GM10266 (cell line): Measurements from ENCODE around the gene METTL1.

Experiments
- DNase-seq: peaks from one replicate; pipeline ENCODE4 v3.0.0; 2012; ENCODE audit errors: extremely low spot score
- CTCF ChIP-seq: IDR thresholded peaks from 2 replicates; pipeline ENCODE4 v1.5.1; 2012; ENCODE audit warnings: mild to moderate bottlenecking, low read depth; ENCODE audit not compliant: control insufficient read depth, insufficient read depth; ENCODE audit errors: missing control alignments

METTL1 gene

GRCh38 chr12:57757771-57758170 is 14.1 kb downstream of the METTL1 start:
- TF ChIP-seq CTCF: no peak
- DNase-seq: no peak

- peak; percentile 89 for DNase-seq
- TF ChIP-seq CTCF: peak; percentile 92
Observed at GRCh38 chr12:57756406-57757341, 15.2 kb downstream of the METTL1 start.

DNA sequence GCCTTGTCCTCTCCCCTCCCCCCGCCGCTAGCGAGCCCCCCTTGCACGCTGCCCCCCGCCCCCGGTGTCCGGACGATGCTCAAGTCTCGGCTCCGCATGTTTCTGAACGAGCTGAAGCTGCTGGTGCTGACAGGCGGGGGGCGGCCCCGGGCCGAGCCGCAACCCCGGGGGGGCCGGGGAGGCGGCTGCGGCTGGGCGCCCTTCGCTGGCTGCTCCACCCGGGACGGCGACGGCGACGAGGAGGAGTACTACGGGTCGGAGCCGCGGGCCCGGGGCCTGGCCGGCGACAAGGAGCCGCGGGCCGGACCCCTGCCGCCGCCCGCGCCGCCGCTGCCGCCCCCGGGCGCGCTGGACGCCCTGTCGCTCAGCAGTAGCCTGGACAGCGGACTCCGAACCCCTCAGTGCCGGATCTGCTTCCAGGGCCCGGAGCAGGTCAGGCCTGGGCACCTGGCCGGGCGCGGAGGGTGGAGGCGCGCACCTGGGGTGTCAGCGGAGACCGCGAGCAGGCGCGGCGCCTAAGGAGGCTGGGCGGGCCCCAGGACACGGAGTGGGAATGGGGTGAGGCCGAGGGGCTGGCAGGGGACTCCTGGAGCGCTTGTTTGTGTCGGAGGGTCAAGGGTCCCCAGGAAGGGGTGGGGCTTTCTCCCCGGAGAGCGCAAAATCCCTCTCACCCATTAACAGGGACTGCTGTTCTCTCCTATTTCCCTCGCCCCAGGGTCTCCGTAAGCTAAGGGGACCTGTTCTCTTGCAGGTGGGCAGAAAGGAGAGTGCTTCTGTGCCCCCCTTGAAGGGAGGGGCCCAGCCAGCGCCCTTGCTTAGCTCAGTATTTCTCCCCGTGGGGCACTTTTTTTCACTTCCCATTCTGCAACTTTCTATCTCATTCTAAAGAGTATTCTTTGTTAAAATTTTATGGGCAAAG is 16.2 kb downstream of the METTL1 start:
- no peak for DNase-seq

GRCh38 chr12:57755194-57755453 is 16.8 kb downstream of the METTL1 start:
- no peak for DNase-seq

More for the DNA sequence above, 16.2 kb downstream of the METTL1 start:
- TF ChIP-seq CTCF: no peak

GRCh38 chr12:57754411-57755193 is 17.3 kb downstream of the METTL1 start, which contains the start of gene MARCHF9:
Gene MARCHF9, plus strand, starts transcription at chr12:57755103. Its CDS starts 426 bp downstream, at chr12:57755529.
- peak; percentile 92 for DNase-seq
- no peak for TF ChIP-seq CTCF

More at GRCh38 chr12:57755194-57755453, 16.8 kb downstream of the METTL1 start:
- TF ChIP-seq CTCF: no peak

- no peak for DNase-seq
- no peak for TF ChIP-seq CTCF
Observed at GRCh38 chr12:57753756-57754337, 18.1 kb downstream of the METTL1 start.
